K562 (cell line): ENCODE measurements around the gene NELFA. TPM values are rescaled to one million over a fixed set of nuclear protein-coding genes. Genes with fewer than 3 reads are reported as not detected.

Experiments used
- CCAR2 ChIP-seq: fragments of 200-400 bp; formaldehyde crosslinking; IDR thresholded peaks from 2 replicates; pipeline ENCODE4 v1.6.1; 2017; ENCODE audit warnings: mild to moderate bottlenecking, low read depth, low read length
- GABPA ChIP-seq: fragments of 200-800 bp; sonication (Bioruptor generic); conservative IDR thresholded peaks from 2 replicates; pipeline ENCODE4 v1.6.1; 2016; ENCODE audit warnings: low read depth, missing genetic modification characterization, missing compliant biosample characterization
- GMEB1 ChIP-seq: fragments of 250-450 bp; sonication (Bioruptor Pico); IDR thresholded peaks from 2 replicates; pipeline ENCODE4 v1.4.0; 2020; ENCODE audit warnings: mild to moderate bottlenecking
- HDAC1 ChIP-seq, 2 experiments: fragments of 450-650 bp; IDR thresholded peaks; 2 replicates each; pipeline ENCODE4 v1.6.1; 2016 to 2017; ENCODE audit warnings: inconsistent platforms in 1 of 2, mild to moderate bottlenecking in 1 of 2, moderate library complexity in 1 of 2
- HINFP ChIP-seq: fragments of 450-650 bp; conservative IDR thresholded peaks from 2 replicates; pipeline ENCODE4 v1.6.1; 2016; ENCODE audit warnings: missing genetic modification characterization, low read depth, mild to moderate bottlenecking, control low read depth, missing compliant biosample characterization
- MAFF ChIP-seq: IDR thresholded peaks from 2 replicates; pipeline ENCODE4 v1.6.1; 2012; ENCODE audit warnings: low read length, improper control_type of control experiment
- MECOM ChIP-seq: fragments of 250-450 bp; sonication (Bioruptor Pico); IDR thresholded peaks from 2 replicates; pipeline ENCODE4 v1.8.0; 2022; ENCODE audit warnings: inconsistent platforms
- MXI1 ChIP-seq: IDR thresholded peaks from 2 replicates; pipeline ENCODE4 v1.6.1; 2011; ENCODE audit warnings: low read depth, mild to moderate bottlenecking, improper control_type of control experiment, low read length
- NFIC ChIP-seq: fragments of 450-650 bp; IDR thresholded peaks from 2 replicates; pipeline ENCODE4 v1.6.1; 2017; ENCODE audit warnings: mild to moderate bottlenecking, inconsistent platforms
- RERE ChIP-seq: sonication (generic); formaldehyde crosslinking; IDR thresholded peaks from 2 replicates; pipeline ENCODE4 v1.8.0; 2023; ENCODE audit warnings: missing genetic modification reagents, mild to moderate bottlenecking, borderline replicate concordance
- SIN3A ChIP-seq, 2 experiments: fragments of 150-350 bp in 1 of 2; IDR thresholded peaks; 2 replicates each; pipeline ENCODE4 v1.6.1; 2011 to 2016; ENCODE audit warnings: borderline replicate concordance in 2 of 2, low read depth in 2 of 2, low read length in 2 of 2, mild to moderate bottlenecking in 2 of 2, moderate library complexity in 2 of 2; ENCODE audit not compliant: control insufficient read depth in 1 of 2
- SMC3 ChIP-seq: conservative IDR thresholded peaks from 2 replicates; pipeline ENCODE4 v1.6.1; 2011; ENCODE audit warnings: low read depth, low read length, improper control_type of control experiment; ENCODE audit not compliant: insufficient read depth
- SRSF7 ChIP-seq: fragments of 200-400 bp; formaldehyde crosslinking; optimal IDR thresholded peaks from 2 replicates; pipeline ENCODE3; 2017; ENCODE audit warnings: mild to moderate bottlenecking, low read depth, low read length
- TFE3 ChIP-seq: fragments of 450-650 bp; formaldehyde crosslinking; IDR thresholded peaks from 2 replicates; pipeline ENCODE4 v1.4.0; 2020; ENCODE audit warnings: mild to moderate bottlenecking, mixed read lengths
- ZNF324 ChIP-seq: fragments of 250-450 bp; sonication (Bioruptor Pico); IDR thresholded peaks from 2 replicates; pipeline ENCODE4 v1.4.0; 2020; ENCODE audit warnings: mild to moderate bottlenecking
- ZNF408 ChIP-seq: fragments of 250-450 bp; sonication (Bioruptor Pico); IDR thresholded peaks from 2 replicates; pipeline ENCODE4 v1.4.0; 2020; ENCODE audit warnings: low read depth, mild to moderate bottlenecking, moderate library complexity
- polyA plus RNA-seq, 8 experiments: library from polyadenylated mRNA; depleted of rRNA in 4 of 8; stranded (reverse) in 5 of 8; unstranded in 3 of 8; fragments of >200 nt; fragmentation: Nextera tagmentation in 2 of 8; fragmentation: Illumina TruSeq in 1 of 8; extraction: Ambion mirVana in 2 of 8; extraction: Trizol in 1 of 8; gene quantifications; 2 replicates each; pipeline versions ENCODE4 v1.2.1 to v1.2.3, GENCODE V29; 2011 to 2014; ENCODE audit warnings: inconsistent platforms in 1 of 8, missing spikeins in 1 of 8
- total RNA-seq, 7 experiments: library from RNA; depleted of rRNA in 6 of 7; stranded (reverse); fragments of >200 nt in 6 of 7; fragmentation: Illumina TruSeq in 2 of 7; extraction: Trizol in 2 of 7; gene quantifications; 2 replicates each; pipeline versions ENCODE4 v1.2.1 to v1.2.3, GENCODE V29; 2011 to 2021; ENCODE audit warnings: low replicate concordance in 1 of 7

Gene NELFA
- total and polyA plus RNA-seq, 9 of the 15 experiments (the other 6 are each of a cell fraction or from before 2014, with no cell fraction given): 0.76 to 59.6 (median 14.8) TPM

- TF ChIP-seq SIN3A (IDR thresholded peaks at IDR 0.05; ENCODE audit: borderline replicate concordance in 2 of 2, control insufficient read depth in 1 of 2, low read depth in 2 of 2, low read length in 2 of 2) (no peak), CCAR2 (no peak), SRSF7 (no peak), ZNF324 (CRISPR knock-in tag) (no peak), GABPA (tag) (peak; percentile 52; the same call in 1 of the 2 replicates), GMEB1 (peak; percentile 24; the same call in 1 of the 2 replicates), MAFF (no peak), SMC3 (no peak), MECOM (CRISPR knock-in tag) (no peak), TFE3 (CRISPR knock-in tag) (no peak), RERE (CRISPR knock-in tag) (no peak), HINFP (tag) (no peak), MXI1 (0 out of 2 replicates have a peak, but pooled peaks have one; percentile 55), NFIC (peak; percentile 6; the same call in 1 of the 2 replicates), ZNF408 (CRISPR knock-in tag) (no peak), HDAC1 (IDR thresholded peaks at IDR 0.05) (0 out of 4 replicates have a peak, but pooled peaks of 1 of the 2 experiments have one; percentile 22)
These were observed 32.7 kb upstream of the NELFA start (continued) for GRCh38 chr4:2041239-2042130.
